Upper lobe of right lung (tissue), 1 donor: ENCODE data around the gene CXCL3. TPM values are rescaled to one million over a fixed set of nuclear protein-coding genes. Genes with fewer than 3 reads are reported as not detected.

Experiments used
- ATAC-seq: fragments of 200-7000 bp; cut with Tn5 transposase; one replicate; pipeline ENCODE4 v1.9.1; 2020; ENCODE audit warnings: mild to moderate bottlenecking, moderate library complexity
- DNase-seq: peaks from one replicate; pipeline ENCODE4 v3.0.0-alpha.2; 2020
- H3K27ac ChIP-seq: fragments of 200-600 bp; one replicate; pipeline ENCODE4 v1.8.0; 2022
- H3K27me3 ChIP-seq: fragments of 200-600 bp; one replicate; pipeline ENCODE4 v1.8.0; 2022; ENCODE audit warnings: mild to moderate bottlenecking
- H3K36me3 ChIP-seq: fragments of 200-600 bp; one replicate; pipeline ENCODE4 v1.8.0; 2022
- H3K4me1 ChIP-seq: fragments of 200-600 bp; one replicate; pipeline ENCODE4 v1.8.0; 2022
- H3K4me3 ChIP-seq: fragments of 200-600 bp; one replicate; pipeline ENCODE4 v1.8.0; 2022; ENCODE audit warnings: mild to moderate bottlenecking
- H3K9me3 ChIP-seq: fragments of 200-600 bp; one replicate; pipeline ENCODE4 v1.8.0; 2022
- CTCF ChIP-seq: fragments of 200-600 bp; IDR thresholded peaks from one replicate; pipeline ENCODE4 v1.8.0; 2022; ENCODE audit warnings: antibody characterized with exemption
- intact Hi-C: fragments of 100-400 bp; cut with DNase I; formaldehyde crosslinking; loops from one replicate; pipeline ENCODE4 v1.11.0; 2022
- total RNA-seq: library from RNA; stranded (reverse); fragmentation: NEBNext Ultra II Directional; extraction: Animal tissue kit (Norgen Biotek cat#: 25700); gene quantifications from one replicate; pipeline ENCODE4 v1.2.1, GENCODE V29; 2021
- donor health status: DM: no; HTN: yes; CAD: no; lungs with severe emphysema.

Gene CXCL3
- total RNA-seq, 1 donor from 2014 or later = 9.7 TPM

- no peak for TF ChIP-seq CTCF
- Histone ChIP-seq H3K4me3 (no peak overlapping the region), H3K4me1 (peaks cover 3% of the 10 kb centered on the region), H3K27me3 (no peaks in the 10 kb centered on the region), H3K27ac (no peak overlapping the region), H3K36me3 (no peaks in the 10 kb centered on the region), H3K9me3 (no peaks in the 10 kb centered on the region)
- ATAC-seq (no peak), DNase-seq (no peak)
- intact Hi-C loops = no loop called here
These were observed 4.2 kb upstream of the CXCL3 start for GRCh38 chr4:74042681-74043080.

GRCh38 chr4:74041418-74041817, 2.9 kb upstream of the CXCL3 start:
- Histone ChIP-seq H3K36me3 (no peaks in the 10 kb centered on the region), H3K27ac (no peak overlapping the region), H3K27me3 (no peaks in the 10 kb centered on the region), H3K4me1 (peaks cover 3% of the 10 kb centered on the region), H3K9me3 (no peaks in the 10 kb centered on the region), H3K4me3 (no peak overlapping the region)
- DNase-seq (no peak), ATAC-seq (no peak)
- no peak for TF ChIP-seq CTCF
- intact Hi-C loops = no loop called here

GRCh38 chr4:74039315-74039763, 850 bp upstream of the CXCL3 start:
- Histone ChIP-seq H3K4me3 (peak overlapping the region; percentile 60), H3K36me3 (no peaks in the 10 kb centered on the region), H3K27ac (peak overlapping the region; percentile 61), H3K4me1 (peaks cover 3% of the 10 kb centered on the region), H3K9me3 (no peaks in the 10 kb centered on the region), H3K27me3 (no peaks in the 10 kb centered on the region)
- DNase-seq = no peak
- intact Hi-C loops = no loop called here
- no peak for ATAC-seq
- TF ChIP-seq CTCF = no peak

- Histone ChIP-seq H3K4me1 (peaks cover 3% of the 10 kb centered on the region), H3K9me3 (no peaks in the 10 kb centered on the region), H3K4me3 (peak overlapping the region; percentile 60), H3K27ac (peak overlapping the region; percentile 61), H3K36me3 (no peaks in the 10 kb centered on the region), H3K27me3 (no peaks in the 10 kb centered on the region)
- intact Hi-C loops = no loop called here
- TF ChIP-seq CTCF = no peak
- ATAC-seq (peak; percentile 20), DNase-seq (peak; percentile 67)
These were observed 434 bp downstream of the CXCL3 start for GRCh38 chr4:74038086-74038424.

- Histone ChIP-seq H3K27me3 (no peaks in the 10 kb centered on the region), H3K36me3 (no peaks in the 10 kb centered on the region), H3K4me1 (peaks cover 3% of the 10 kb centered on the region), H3K4me3 (peak overlapping the region; percentile 60), H3K9me3 (no peaks in the 10 kb centered on the region), H3K27ac (peak overlapping the region; percentile 8)
- no peak for TF ChIP-seq CTCF
- intact Hi-C loops = no loop called here
- DNase-seq (no peak), ATAC-seq (no peak)
These were observed 1.2 kb downstream of the CXCL3 start for GRCh38 chr4:74037076-74037955.
